Effector memory CD8-positive, alpha-beta T cell (primary cell): Measurements from ENCODE around the gene SPHK1.
A peak's percentile ranks its signal among the peaks of the same experiment; 100 is the strongest.

Source experiments
- ATAC-seq: fragments of 150-1000 bp; cut with Tn5 transposase; replicated peaks from 2 replicates; pipeline ENCODE4 v1.10.0; 2021; ENCODE audit warnings: mild to moderate bottlenecking, moderate library complexity
- DNase-seq, 3 experiments: peaks; one replicate each; pipeline ENCODE4 v3.0.0; 2021
- H3K27ac Mint-ChIP-seq, 2 donors: one replicate each; pipeline ENCODE4 v1.8.0; 2022; ENCODE audit warnings: mild to moderate bottlenecking in 2 of 2, mixed read lengths in 2 of 2, moderate library complexity in 2 of 2
- H3K27me3 Mint-ChIP-seq, 2 donors: one replicate each; pipeline ENCODE4 v1.8.0; 2022; ENCODE audit warnings: mixed read lengths in 2 of 2
- H3K36me3 Mint-ChIP-seq: one replicate; pipeline ENCODE4 v1.8.0; 2022; ENCODE audit warnings: mild to moderate bottlenecking, moderate library complexity, mixed read lengths; ENCODE audit not compliant: insufficient read depth
- H3K4me1 Mint-ChIP-seq, 2 donors: one replicate each; pipeline ENCODE4 v1.8.0; 2022; ENCODE audit warnings: low read depth in 2 of 2, mixed read lengths in 2 of 2
- H3K4me3 Mint-ChIP-seq, 2 donors: one replicate each; pipeline ENCODE4 v1.8.0; 2022; ENCODE audit warnings: mild to moderate bottlenecking in 2 of 2, mixed read lengths in 2 of 2, moderate library complexity in 2 of 2
- H3K9me3 Mint-ChIP-seq, 2 donors: one replicate each; pipeline ENCODE4 v1.8.0; 2022; ENCODE audit warnings: mixed read lengths in 2 of 2

SPHK1 gene

DNA sequence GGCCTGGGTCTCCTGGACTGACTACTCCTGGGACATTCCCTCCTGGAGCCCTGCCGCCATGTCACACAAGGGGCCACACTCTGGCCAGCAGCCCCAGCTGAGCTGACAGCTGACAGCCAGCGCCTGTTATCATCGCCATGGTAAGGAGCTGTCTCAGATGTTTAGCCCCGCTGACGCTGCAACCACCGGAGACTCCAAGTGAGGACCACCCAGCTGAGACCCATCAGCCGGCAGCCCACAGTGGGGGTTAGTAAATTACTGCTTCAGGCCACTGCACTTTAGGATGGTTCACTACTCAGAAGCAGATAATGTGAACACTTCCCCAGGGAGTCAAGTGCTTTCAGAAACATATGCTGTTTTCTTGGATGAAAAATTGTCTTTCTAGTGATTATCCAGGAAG lies 14.6 kb upstream of the SPHK1 start:
- no peak overlapping the region for H3K27ac Mint-ChIP-seq

DNA sequence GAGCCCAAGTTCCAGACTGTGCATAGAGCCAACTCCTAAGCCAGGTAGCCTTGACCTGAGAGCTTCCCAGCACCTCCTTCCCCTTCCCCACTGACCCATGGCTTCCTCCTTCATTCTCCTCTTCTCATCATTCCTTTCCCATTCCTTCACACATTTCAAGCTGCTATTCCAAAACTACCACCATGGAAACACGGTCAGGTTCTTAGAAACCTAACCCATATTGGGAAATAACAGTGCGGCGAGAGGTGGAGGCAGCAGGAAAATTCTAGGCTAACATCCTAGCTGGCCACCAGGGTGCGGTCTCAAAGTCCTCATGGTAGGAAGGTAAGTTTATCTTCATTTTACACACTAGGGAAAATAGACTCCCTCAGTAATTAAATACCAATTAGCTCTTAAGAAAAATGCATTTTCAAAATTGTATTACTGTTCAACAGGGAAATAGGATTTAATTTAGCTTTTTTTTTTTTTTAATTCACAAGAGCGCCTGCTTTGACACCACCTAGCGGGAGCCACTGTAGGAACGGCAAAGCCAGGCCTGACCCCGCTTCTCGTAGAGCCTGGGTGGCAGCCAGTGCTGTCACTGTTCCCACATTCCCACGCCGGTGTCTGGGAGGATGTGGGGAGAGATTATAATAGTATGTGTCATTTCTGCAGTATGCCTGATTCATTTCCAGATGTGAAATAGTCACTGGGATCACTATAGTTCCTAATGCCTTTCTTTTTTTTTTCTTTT lies 14.0 kb upstream of the SPHK1 start:
- Mint-ChIP-seq H3K27me3 (no peaks in the 10 kb centered on the region), H3K4me3 (no peak overlapping the region), H3K9me3 (no peaks in the 10 kb centered on the region), H3K36me3 (no peaks in the 10 kb centered on the region), H3K4me1 (no peaks in the 10 kb centered on the region), H3K27ac (no peak overlapping the region)
- DNase-seq (no peak), ATAC-seq (no peak)

More for the DNA sequence above, 14.6 kb upstream of the SPHK1 start:
- no peak for ATAC-seq
- DNase-seq = no peak
- no peaks in the 10 kb centered on the region for H3K4me1 Mint-ChIP-seq
- H3K36me3 Mint-ChIP-seq = no peaks in the 10 kb centered on the region
- H3K27me3 Mint-ChIP-seq = no peaks in the 10 kb centered on the region
- no peak overlapping the region for H3K4me3 Mint-ChIP-seq
- no peaks in the 10 kb centered on the region for H3K9me3 Mint-ChIP-seq

- no peak for DNase-seq
- no peak overlapping the region for H3K4me3 Mint-ChIP-seq
- ATAC-seq = no peak
- no peaks in the 10 kb centered on the region for H3K27me3 Mint-ChIP-seq
- no peaks in the 10 kb centered on the region for H3K4me1 Mint-ChIP-seq
- no peaks in the 10 kb centered on the region for H3K9me3 Mint-ChIP-seq
- no peaks in the 10 kb centered on the region for H3K36me3 Mint-ChIP-seq
- H3K27ac Mint-ChIP-seq = peak overlapping the region in 1 of 2 donors; percentile 59
These were observed 12.5 kb upstream of the SPHK1 start for GRCh38 chr17:76371656-76372628.

GRCh38 chr17:76376318-76377133 lies 7.9 kb upstream of the SPHK1 start:
- no peak overlapping the region for H3K27ac Mint-ChIP-seq
- no peak for ATAC-seq

DNA sequence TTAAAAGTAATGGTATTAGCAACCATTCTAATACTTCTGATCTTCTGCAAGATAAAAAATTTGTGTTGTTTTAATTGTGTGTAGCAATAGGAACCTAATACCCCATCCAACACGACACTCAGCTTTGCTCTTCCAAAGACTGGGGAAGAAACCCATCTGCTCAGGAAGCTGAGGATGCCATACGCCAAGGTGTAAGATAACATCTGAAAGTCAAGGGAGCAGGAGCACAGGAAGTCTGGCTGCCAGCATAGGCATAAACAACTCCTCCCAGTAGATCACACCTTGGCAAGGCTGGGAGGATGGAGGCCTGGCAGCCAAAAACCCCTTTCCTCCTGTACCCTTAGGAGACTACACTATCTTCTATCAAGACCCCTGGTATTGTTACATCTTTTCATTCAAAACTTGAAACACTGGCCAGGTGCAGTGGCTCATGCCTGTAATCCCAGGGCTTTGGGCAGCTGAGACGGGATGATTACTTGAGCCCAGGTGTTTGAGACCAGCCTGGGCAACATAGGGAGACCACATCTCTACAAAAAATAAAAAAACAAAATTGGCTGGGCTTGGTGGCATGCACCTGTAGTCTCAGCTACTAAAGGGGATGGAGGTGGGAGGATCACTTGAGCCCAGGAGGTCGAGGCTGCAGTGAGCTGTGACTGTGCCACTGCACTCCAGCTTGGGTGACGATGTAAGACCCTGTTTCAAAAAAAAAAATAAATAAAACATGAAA lies 5.7 kb upstream of the SPHK1 start:
- no peak overlapping the region for H3K4me3 Mint-ChIP-seq
- ATAC-seq (no peak), DNase-seq (no peak)
- H3K27me3 Mint-ChIP-seq = no peaks in the 10 kb centered on the region
- no peak overlapping the region for H3K27ac Mint-ChIP-seq
- H3K36me3 Mint-ChIP-seq = no peaks in the 10 kb centered on the region
- H3K9me3 Mint-ChIP-seq = no peaks in the 10 kb centered on the region
- peaks cover 2 to 3% of the 10 kb centered on the region in 2 donors for H3K4me1 Mint-ChIP-seq

More at GRCh38 chr17:76376318-76377133, 7.9 kb upstream of the SPHK1 start:
- no peaks in the 10 kb centered on the region for H3K9me3 Mint-ChIP-seq
- no peaks in the 10 kb centered on the region for H3K27me3 Mint-ChIP-seq
- H3K4me1 Mint-ChIP-seq = no peaks in the 10 kb centered on the region
- no peak overlapping the region for H3K4me3 Mint-ChIP-seq
- DNase-seq = no peak
- H3K36me3 Mint-ChIP-seq = no peaks in the 10 kb centered on the region

DNA sequence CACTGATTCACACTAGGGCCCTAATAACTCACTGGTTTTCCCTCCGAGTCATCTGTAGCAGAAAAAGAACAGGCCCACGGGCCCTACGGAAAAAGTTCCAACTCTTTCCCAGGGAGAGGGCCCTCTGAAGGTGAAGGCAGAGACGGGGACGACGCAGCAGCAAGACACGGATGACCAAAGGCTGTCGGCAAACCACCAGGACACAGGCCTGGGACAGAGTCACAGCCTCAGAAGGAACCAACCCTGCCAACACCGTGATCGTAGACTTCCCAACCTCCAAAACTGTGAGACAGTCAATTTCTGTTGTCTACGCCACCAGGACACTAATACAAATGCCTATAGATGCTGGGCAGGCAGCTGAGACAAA lies 5.2 kb upstream of the SPHK1 start:
- ATAC-seq = no peak
- H3K4me3 Mint-ChIP-seq = no peak overlapping the region
- DNase-seq = no peak
- peaks cover 3 to 4% of the 10 kb centered on the region in 2 donors for H3K4me1 Mint-ChIP-seq
- H3K9me3 Mint-ChIP-seq = no peaks in the 10 kb centered on the region
- H3K36me3 Mint-ChIP-seq = no peaks in the 10 kb centered on the region
- H3K27me3 Mint-ChIP-seq = no peaks in the 10 kb centered on the region
- H3K27ac Mint-ChIP-seq = no peak overlapping the region

DNA sequence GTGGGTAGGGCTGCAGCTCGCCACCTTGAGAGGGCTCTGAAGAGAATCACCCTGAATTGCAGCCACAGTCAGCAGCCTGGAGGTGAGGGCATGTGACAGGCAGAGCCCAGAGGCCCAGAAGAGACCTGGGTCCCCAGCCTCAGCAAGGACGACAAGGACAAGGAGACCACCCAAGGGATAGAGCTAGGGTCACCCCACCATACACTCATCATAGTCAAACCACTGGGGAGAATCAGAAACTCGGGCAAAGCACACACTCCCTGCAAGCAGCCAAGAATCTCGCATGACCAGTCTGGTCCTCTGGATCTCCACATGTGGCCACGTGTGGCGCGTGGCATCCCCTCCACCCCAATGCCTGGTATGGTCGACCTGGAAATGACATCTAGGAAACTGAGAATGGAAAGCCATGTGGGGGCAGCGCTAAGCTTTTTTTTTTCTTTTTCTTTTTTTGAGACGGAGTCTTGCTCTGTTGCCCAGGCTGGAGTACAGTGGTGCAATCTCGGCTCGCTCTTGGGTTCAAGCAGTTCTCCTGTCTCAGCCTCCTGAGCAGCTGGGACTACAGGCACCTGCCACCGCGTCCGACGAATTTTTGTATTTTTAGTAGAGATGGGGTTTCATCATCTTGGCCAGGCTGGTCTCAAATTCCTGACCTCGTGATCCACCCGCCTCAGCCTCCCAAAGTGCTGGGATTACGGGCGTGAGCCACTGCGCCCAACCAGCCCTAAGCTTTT lies 4.6 kb upstream of the SPHK1 start:
- no peaks in the 10 kb centered on the region for H3K36me3 Mint-ChIP-seq
- DNase-seq = no peak

GRCh38 chr17:76381633-76382350 lies 2.6 kb upstream of the SPHK1 start:
- H3K4me1 Mint-ChIP-seq = peaks cover 3 to 4% of the 10 kb centered on the region in 2 donors
- no peaks in the 10 kb centered on the region for H3K27me3 Mint-ChIP-seq
- ATAC-seq = no peak
- H3K4me3 Mint-ChIP-seq = peak overlapping the region; percentile 91 to 96
- no peak overlapping the region for H3K27ac Mint-ChIP-seq
- no peak for DNase-seq
- H3K36me3 Mint-ChIP-seq = peaks cover 4% of the 10 kb centered on the region
- no peaks in the 10 kb centered on the region for H3K9me3 Mint-ChIP-seq

More for the DNA sequence above, 4.6 kb upstream of the SPHK1 start:
- no peaks in the 10 kb centered on the region for H3K9me3 Mint-ChIP-seq
- ATAC-seq = no peak
- no peak overlapping the region for H3K4me3 Mint-ChIP-seq
- H3K4me1 Mint-ChIP-seq = peaks cover 3 to 4% of the 10 kb centered on the region in 2 donors
- H3K27me3 Mint-ChIP-seq = no peaks in the 10 kb centered on the region
- no peak overlapping the region for H3K27ac Mint-ChIP-seq

- ATAC-seq (no peak), DNase-seq (no peak)
- Mint-ChIP-seq H3K27me3 (no peaks in the 10 kb centered on the region), H3K4me1 (peaks cover 3 to 4% of the 10 kb centered on the region in 2 donors), H3K27ac (no peak overlapping the region), H3K9me3 (no peaks in the 10 kb centered on the region), H3K36me3 (peaks cover 4% of the 10 kb centered on the region), H3K4me3 (peak overlapping the region; percentile 91 to 96)
These were observed 2.0 kb upstream of the SPHK1 start for GRCh38 chr17:76382351-76382802.

GRCh38 chr17:76382803-76383545 lies 1.4 kb upstream of the SPHK1 start:
- Mint-ChIP-seq H3K4me1 (peaks cover 3 to 4% of the 10 kb centered on the region in 2 donors), H3K27me3 (no peaks in the 10 kb centered on the region), H3K4me3 (peak overlapping the region; percentile 91 to 96), H3K27ac (peak overlapping the region in 1 of 2 donors; percentile 87), H3K9me3 (no peaks in the 10 kb centered on the region), H3K36me3 (peaks cover 4% of the 10 kb centered on the region)
- DNase-seq (peak in 2 of 3 experiments; percentile 36), ATAC-seq (peak; percentile 58)

DNA sequence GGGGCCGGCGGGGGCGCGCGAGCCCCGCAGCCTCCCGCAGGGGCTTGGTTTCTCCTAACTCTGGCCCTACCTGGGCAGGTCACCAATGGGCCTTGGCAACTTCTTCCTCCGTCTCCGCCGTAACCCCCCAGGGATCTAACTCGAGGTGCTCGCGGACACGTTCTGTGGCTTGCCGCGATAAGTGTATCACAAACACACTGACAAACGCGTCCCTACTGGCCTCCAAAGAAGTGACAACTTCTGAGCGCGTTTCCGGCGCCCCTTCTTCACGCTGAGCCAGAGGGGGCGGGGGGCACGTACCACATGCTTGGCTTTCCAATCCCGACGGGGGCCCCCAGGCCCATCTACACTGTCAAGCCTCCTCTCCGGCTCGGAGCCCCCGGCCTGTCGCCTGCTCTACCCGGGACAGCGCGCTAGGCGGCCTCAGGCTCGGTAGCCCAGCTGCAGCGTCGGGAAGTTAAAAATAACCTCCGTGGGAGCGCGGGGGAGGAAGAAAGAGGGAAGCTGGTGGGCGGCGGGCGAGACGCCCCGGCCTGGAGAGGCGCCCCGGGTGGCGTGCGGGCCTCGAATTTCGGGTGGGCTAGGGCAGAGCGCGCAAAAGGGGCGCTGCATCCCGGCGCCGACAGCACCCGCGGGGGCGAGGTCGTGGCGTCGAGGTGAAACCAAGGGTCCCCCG lies 725 bp upstream of the SPHK1 start:
- Mint-ChIP-seq H3K9me3 (no peaks in the 10 kb centered on the region), H3K27ac (peak overlapping the region; percentile 81 to 87), H3K36me3 (peaks cover 4% of the 10 kb centered on the region), H3K4me1 (peaks cover 3 to 4% of the 10 kb centered on the region in 2 donors), H3K27me3 (no peaks in the 10 kb centered on the region), H3K4me3 (peak overlapping the region; percentile 91 to 96)
- peak; percentile 41 for ATAC-seq
- peak; percentile 30 to 60 (median 38) for DNase-seq
